Left lung (tissue), 10 donors: ENCODE measurements around the gene ALX1. TPM values are rescaled to one million over a fixed set of nuclear protein-coding genes. Genes with fewer than 3 reads are reported as not detected.

Source experiments
- ATAC-seq: fragments of 200-7000 bp; cut with Tn5 transposase; one replicate; pipeline ENCODE4 v1.9.1; 2020; ENCODE audit warnings: moderate library complexity
- DNase-seq, 4 donors: peaks; one replicate each; pipeline ENCODE4 v3.0.0-alpha.2; 2013 to 2020
- H3K27ac ChIP-seq, 2 donors: fragments of 200-600 bp; sonication (generic) in 1 of 2; one replicate each; pipeline versions ENCODE4 v1.5.0 to v1.8.0; 2020 to 2021
- H3K27me3 ChIP-seq, 2 donors: fragments of 200-600 bp; sonication (generic) in 1 of 2; one replicate each; pipeline versions ENCODE4 v1.5.0 to v1.8.0; 2020 to 2021
- H3K36me3 ChIP-seq, 2 donors: fragments of 200-600 bp; sonication (generic) in 1 of 2; one replicate each; pipeline versions ENCODE4 v1.5.0 to v1.8.0; 2020 to 2021
- H3K4me1 ChIP-seq, 2 donors: fragments of 200-600 bp; one replicate each; pipeline ENCODE4 v1.8.0; 2021
- H3K4me3 ChIP-seq, 2 donors: fragments of 200-600 bp; sonication (generic) in 1 of 2; one replicate each; pipeline versions ENCODE4 v1.5.0 to v1.8.0; 2020 to 2021; ENCODE audit warnings: mild to moderate bottlenecking in 1 of 2
- H3K9me3 ChIP-seq, 2 donors: fragments of 200-600 bp; sonication (generic) in 1 of 2; one replicate each; pipeline versions ENCODE4 v1.5.0 to v1.8.0; 2020 to 2021
- CTCF ChIP-seq, 2 donors: fragments of 200-600 bp; sonication (generic) in 1 of 2; IDR thresholded peaks; one replicate each; pipeline versions ENCODE4 v1.5.0 to v1.8.0; 2021; ENCODE audit warnings: antibody characterized with exemption in 2 of 2
- intact Hi-C, 2 donors: fragments of 100-400 bp; cut with DNase I; formaldehyde crosslinking; loops; one replicate each; pipeline versions ENCODE4 v1.11.2 to v1.14.2; 2022
- polyA plus RNA-seq, 6 donors: library from polyadenylated mRNA; unstranded; fragments of 120-200 nt; gene quantifications; one replicate each; pipeline ENCODE4 v1.2.1, GENCODE V29; 2013; ENCODE audit not compliant: insufficient read length in 6 of 6
- total RNA-seq, 2 donors: library from RNA; stranded (reverse); fragmentation: NEBNext Ultra II Directional; extraction: Animal tissue kit (Norgen Biotek cat#: 25700); gene quantifications; one replicate each; pipeline ENCODE4 v1.2.1, GENCODE V29; 2021
- donor health status: DM: no; HTN: yes; CAD: no.
- donor health status: DM: no; HTN: no; CAD: no.

The ALX1 gene
- total and polyA plus RNA-seq, 8 donors = 0.08 to 0.23 TPM; not detected in 6

- DNase-seq (no peak), ATAC-seq (no peak)
- Histone ChIP-seq H3K27ac (no peak overlapping the region), H3K27me3 (no peaks in the 10 kb centered on the region), H3K36me3 (no peaks in the 10 kb centered on the region), H3K9me3 (no peaks in the 10 kb centered on the region), H3K4me3 (no peak overlapping the region), H3K4me1 (no peaks in the 10 kb centered on the region)
- intact Hi-C loops = no loop called here
- TF ChIP-seq CTCF (IDR thresholded peaks at IDR 0.05) = no peak
These were observed 19.6 kb upstream of the ALX1 start for GRCh38 chr12:85260447-85260846.

GRCh38 chr12:85260896-85261295 is 19.1 kb upstream of the ALX1 start:
- H3K36me3 ChIP-seq = no peaks in the 10 kb centered on the region
- intact Hi-C loops = no loop called here
- H3K27ac ChIP-seq = no peak overlapping the region
- no peaks in the 10 kb centered on the region for H3K27me3 ChIP-seq
- no peak for ATAC-seq
- no peak for DNase-seq
- no peak overlapping the region for H3K4me3 ChIP-seq
- no peak for TF ChIP-seq CTCF (IDR thresholded peaks at IDR 0.05)
- H3K9me3 ChIP-seq = no peaks in the 10 kb centered on the region
- H3K4me1 ChIP-seq = no peaks in the 10 kb centered on the region

GRCh38 chr12:85266356-85266755 is 13.7 kb upstream of the ALX1 start:
- H3K4me1 ChIP-seq = no peaks in the 10 kb centered on the region
- H3K27ac ChIP-seq = no peak overlapping the region
- TF ChIP-seq CTCF (IDR thresholded peaks at IDR 0.05) = no peak
- ATAC-seq = no peak
- DNase-seq = no peak
- no peaks in the 10 kb centered on the region for H3K9me3 ChIP-seq
- H3K36me3 ChIP-seq = no peaks in the 10 kb centered on the region
- H3K4me3 ChIP-seq = no peak overlapping the region
- no peaks in the 10 kb centered on the region for H3K27me3 ChIP-seq
- intact Hi-C loops = no loop called here

GRCh38 chr12:85273381-85274314 is 6.4 kb upstream of the ALX1 start:
- no peak overlapping the region for H3K4me3 ChIP-seq
- no peaks in the 10 kb centered on the region for H3K36me3 ChIP-seq
- no peak for TF ChIP-seq CTCF (IDR thresholded peaks at IDR 0.05)
- intact Hi-C loops = no loop called here
- DNase-seq (peak in 1 of 4 donors; percentile 39), ATAC-seq (no peak)
- no peak overlapping the region for H3K27ac ChIP-seq
- peaks cover 64 to 72% of the 10 kb centered on the region in 2 donors for H3K27me3 ChIP-seq
- H3K9me3 ChIP-seq = no peaks in the 10 kb centered on the region
- H3K4me1 ChIP-seq = no peaks in the 10 kb centered on the region

GRCh38 chr12:85274315-85274651 is 5.7 kb upstream of the ALX1 start:
- DNase-seq (no peak), ATAC-seq (no peak)
- Histone ChIP-seq H3K4me1 (no peaks in the 10 kb centered on the region), H3K27ac (no peak overlapping the region), H3K4me3 (no peak overlapping the region), H3K9me3 (no peaks in the 10 kb centered on the region), H3K36me3 (no peaks in the 10 kb centered on the region), H3K27me3 (peaks cover 70 to 78% of the 10 kb centered on the region in 2 donors)
- intact Hi-C loops = no loop called here
- TF ChIP-seq CTCF (IDR thresholded peaks at IDR 0.05) = no peak
